ENCODE measurements around the gene KDM4F.
"Not testable (repeated sequence)": the region's sequence is repeated elsewhere in the genome, so short reads cannot be mapped to it uniquely, and the experiment has no call there.

Gene KDM4F

GRCh38 chr11:95049122-95049521, at the start of gene KDM4F:
Gene KDM4F (plus strand): TSS chr11:95049422.
- not testable (repeated sequence) for DNase-seq

GRCh38 chr11:95003716-95004115, 45.5 kb upstream of the KDM4F start:
- DNase-seq, result no peak

GRCh38 chr11:95005642-95006041, 43.6 kb upstream of the KDM4F start:
- no peak for DNase-seq

- no peak for DNase-seq
Measured at GRCh38 chr11:95011376-95011775, 37.8 kb upstream of the KDM4F start.

GRCh38 chr11:95014184-95014821, 34.9 kb upstream of the KDM4F start:
- DNase-seq, result no peak

GRCh38 chr11:95016139-95016538, 33.1 kb upstream of the KDM4F start:
- DNase-seq, result no peak

- DNase-seq, result not testable (repeated sequence)
Measured at GRCh38 chr11:95021468-95021867, 27.8 kb upstream of the KDM4F start.

GRCh38 chr11:95024958-95025357, 24.3 kb upstream of the KDM4F start, which contains the start of gene KDM4E:
Gene KDM4E (plus strand): TSS chr11:95025258. CDS start chr11:95025558, 300 bp downstream.
- no peak for DNase-seq

- not testable (repeated sequence) for DNase-seq
Measured at GRCh38 chr11:95025594-95025993, 23.6 kb upstream of the KDM4F start.

GRCh38 chr11:95028357-95028756, 20.9 kb upstream of the KDM4F start:
- DNase-seq, result no peak

GRCh38 chr11:95033051-95033450, 16.2 kb upstream of the KDM4F start:
- DNase-seq, result no peak

GRCh38 chr11:95035316-95035715, 13.9 kb upstream of the KDM4F start:
- no peak for DNase-seq

GRCh38 chr11:95037356-95038035, 11.7 kb upstream of the KDM4F start:
- not testable (repeated sequence) for DNase-seq

GRCh38 chr11:95042239-95042638, 7.0 kb upstream of the KDM4F start:
- no peak for DNase-seq

- no peak for DNase-seq
Measured at GRCh38 chr11:95042906-95043305, 6.3 kb upstream of the KDM4F start.

- no peak for DNase-seq
Measured at GRCh38 chr11:95044010-95044409, 5.2 kb upstream of the KDM4F start.

- no peak for DNase-seq
Measured at GRCh38 chr11:95045812-95046211, 3.4 kb upstream of the KDM4F start.

GRCh38 chr11:95050595-95051202, 1.5 kb downstream of the KDM4F start:
- no peak for DNase-seq

GRCh38 chr11:95054356-95054755, 5.1 kb downstream of the KDM4F start:
- DNase-seq, result no peak

GRCh38 chr11:95055283-95055897, 6.2 kb downstream of the KDM4F start:
- no peak for DNase-seq

- DNase-seq, result no peak
Measured at GRCh38 chr11:95057959-95058358, 8.7 kb downstream of the KDM4F start.

- DNase-seq, result no peak
Measured at GRCh38 chr11:95058621-95059020, 9.4 kb downstream of the KDM4F start.

- DNase-seq, result no peak
Measured at GRCh38 chr11:95059046-95059445, 9.8 kb downstream of the KDM4F start.

GRCh38 chr11:95065336-95065735, 16.1 kb downstream of the KDM4F start:
- no peak for DNase-seq
